ENCODE measurements around the gene LMF1. TPM values are rescaled to one million over a fixed set of nuclear protein-coding genes. Genes with fewer than 3 reads are reported as not detected.

The LMF1 gene
- total and polyA plus RNA-seq, 2 donors (not counting 1 experiment from before 2014, with no cell fraction given): 36.4 to 63.2 TPM

DNA sequence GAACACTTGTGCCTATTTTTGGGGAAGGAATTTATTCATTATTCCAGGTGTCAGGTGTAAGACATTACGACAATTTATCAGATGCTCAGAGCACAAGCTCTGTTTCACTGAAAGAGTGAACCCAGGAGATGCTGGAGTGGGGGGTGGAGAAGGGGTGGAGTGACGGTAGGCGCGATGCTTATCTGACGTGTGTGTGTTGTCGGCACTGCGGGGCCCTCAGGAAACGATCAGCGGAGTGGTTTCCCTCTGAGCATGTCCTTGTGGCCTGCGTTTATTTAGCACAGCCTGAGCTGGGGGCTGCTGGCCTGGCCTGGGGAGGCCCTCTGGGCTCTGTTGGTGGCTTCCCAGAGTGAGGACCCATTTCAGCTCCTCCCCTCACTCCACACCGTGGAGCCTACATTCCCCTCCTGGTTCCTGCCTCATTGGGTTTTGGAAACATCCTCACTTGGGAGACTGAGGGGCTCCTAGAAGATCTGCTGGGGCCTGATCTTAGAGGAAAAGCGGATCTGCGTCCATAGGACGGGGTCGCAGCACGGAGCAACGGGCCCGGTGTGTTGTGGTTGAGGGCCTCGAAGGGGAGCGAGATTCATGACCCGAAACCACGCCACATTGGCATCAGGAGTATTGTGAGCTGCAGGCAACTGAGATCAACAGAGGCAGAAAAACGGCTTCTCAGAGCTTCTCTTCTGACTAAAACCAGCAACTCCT lies 151.3 kb downstream of the LMF1 start:
- DNase-seq (no peak), ATAC-seq (ENCODE audit: low read depth) (no peak)
- H3K79me2 ChIP-seq (ENCODE audit: control insufficient read depth, insufficient read depth, low read length): no peaks in the 10 kb centered on the region
- H3K4me1 ChIP-seq (ENCODE audit: control insufficient read depth in 2 of 2, insufficient read depth in 2 of 2, low read length in 2 of 2): peaks cover 0 to 9% of the 10 kb centered on the region in 2 donors
- intact Hi-C loops (cut with micrococcal nuclease): no loop called here
- H3K27me3 ChIP-seq (replicated peaks in 1 of 4; ENCODE audit: control extremely low read depth in 1 of 4, control insufficient read depth in 3 of 4, insufficient read depth in 4 of 4, low read length in 3 of 4): peaks cover 0 to 41% (median 8%) of the 10 kb centered on the region in 4 experiments
- CTCF ChIA-PET: no interaction called here
- 4% methylated on average over 22 of the region's 23 CpGs for WGBS (ENCODE audit: insufficient coverage)
- Mint-ChIP-seq H3K4me1 (peaks cover 12% of the 10 kb centered on the region), H3K4me3 (peak overlapping the region; percentile 66), H3K27ac (no peak overlapping the region), H3K9me3 (ENCODE audit: insufficient read depth) (no peaks in the 10 kb centered on the region), H3K27me3 (peaks cover 29% of the 10 kb centered on the region)
- H3K36me3 ChIP-seq (replicated peaks in 1 of 2; ENCODE audit: control extremely low read depth in 1 of 2, control insufficient read depth in 1 of 2, extremely low read depth in 1 of 2, insufficient read depth in 2 of 2, low read length in 1 of 2): no peaks in the 10 kb centered on the region
- H3K9ac ChIP-seq (ENCODE audit: low read length): no peak overlapping the region
- no peak overlapping the region for H3K4me3 ChIP-seq (ENCODE audit: control extremely low read depth in 1 of 5, extremely low read depth in 1 of 5, insufficient read depth in 1 of 5, low read depth in 2 of 5, low read length in 4 of 5)
- no peak overlapping the region for H3K4me2 ChIP-seq (replicated peaks; ENCODE audit: low read depth, low read length, poor library complexity, severe bottlenecking)
- POLR2A ChIA-PET: no interaction called here
- no peak for TF ChIP-seq EZH2 (IDR thresholded peaks at IDR 0.05; ENCODE audit: borderline replicate concordance, insufficient read depth, low read depth, low read length, poor library complexity, severe bottlenecking)
- TF ChIP-seq, protein P1, sequence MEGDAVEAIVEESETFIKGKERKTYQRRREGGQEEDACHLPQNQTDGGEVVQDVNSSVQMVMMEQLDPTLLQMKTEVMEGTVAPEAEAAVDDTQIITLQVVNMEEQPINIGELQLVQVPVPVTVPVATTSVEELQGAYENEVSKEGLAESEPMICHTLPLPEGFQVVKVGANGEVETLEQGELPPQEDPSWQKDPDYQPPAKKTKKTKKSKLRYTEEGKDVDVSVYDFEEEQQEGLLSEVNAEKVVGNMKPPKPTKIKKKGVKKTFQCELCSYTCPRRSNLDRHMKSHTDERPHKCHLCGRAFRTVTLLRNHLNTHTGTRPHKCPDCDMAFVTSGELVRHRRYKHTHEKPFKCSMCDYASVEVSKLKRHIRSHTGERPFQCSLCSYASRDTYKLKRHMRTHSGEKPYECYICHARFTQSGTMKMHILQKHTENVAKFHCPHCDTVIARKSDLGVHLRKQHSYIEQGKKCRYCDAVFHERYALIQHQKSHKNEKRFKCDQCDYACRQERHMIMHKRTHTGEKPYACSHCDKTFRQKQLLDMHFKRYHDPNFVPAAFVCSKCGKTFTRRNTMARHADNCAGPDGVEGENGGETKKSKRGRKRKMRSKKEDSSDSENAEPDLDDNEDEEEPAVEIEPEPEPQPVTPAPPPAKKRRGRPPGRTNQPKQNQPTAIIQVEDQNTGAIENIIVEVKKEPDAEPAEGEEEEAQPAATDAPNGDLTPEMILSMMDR (IDR thresholded peaks at IDR 0.05): no peak
- H3K9me3 ChIP-seq (ENCODE audit: control extremely low read depth in 1 of 3, control insufficient read depth in 2 of 3, insufficient read depth in 1 of 3, low read length in 2 of 3): peaks cover 0 to 12% (median 0%) of the 10 kb centered on the region in 3 donors
- H4K20me1 ChIP-seq (ENCODE audit: control insufficient read depth, insufficient read depth, low read length, poor library complexity, severe bottlenecking): no peaks in the 10 kb centered on the region
- no peak overlapping the region for H3K27ac ChIP-seq (ENCODE audit: low read length in 2 of 2)
- no peak overlapping the region for H2AFZ ChIP-seq (ENCODE audit: insufficient read depth, low read depth, low read length, poor library complexity, severe bottlenecking)

DNA sequence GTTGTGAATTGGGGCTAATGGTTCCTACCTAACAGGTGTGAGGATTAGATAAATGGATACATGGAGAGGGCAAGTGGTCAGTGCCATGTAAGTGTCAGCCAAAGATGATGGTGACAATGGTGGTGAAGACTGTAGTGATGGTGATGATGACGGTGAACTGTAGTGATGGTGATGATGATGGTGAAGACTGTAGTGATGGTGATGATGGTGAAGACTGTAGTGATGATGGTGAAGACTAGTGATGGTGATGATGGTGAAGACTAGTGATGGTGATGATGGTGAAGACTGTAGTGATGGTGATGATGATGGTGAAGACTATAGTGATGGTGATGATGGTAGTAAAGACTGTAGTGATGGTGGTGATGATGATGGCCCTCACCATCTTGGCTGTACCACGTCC lies 152.2 kb downstream of the LMF1 start:
- ChIA-PET CTCF (no interaction called here), POLR2A (no interaction called here)
- 89% methylated on average over 2 of the region's 2 CpGs for WGBS (ENCODE audit: insufficient coverage)
- no peak overlapping the region for H2AFZ ChIP-seq (ENCODE audit: insufficient read depth, low read depth, low read length, poor library complexity, severe bottlenecking)
- peaks cover 0 to 17% (median 0%) of the 10 kb centered on the region in 3 donors for H3K9me3 ChIP-seq (ENCODE audit: control extremely low read depth in 1 of 3, control insufficient read depth in 2 of 3, insufficient read depth in 1 of 3, low read length in 2 of 3)
- no peak for ATAC-seq (ENCODE audit: low read depth)
- no peak overlapping the region for H3K27ac Mint-ChIP-seq
- intact Hi-C loops (cut with micrococcal nuclease): no loop called here
- peaks cover 0 to 13% of the 10 kb centered on the region in 2 donors for H3K4me1 ChIP-seq (ENCODE audit: control insufficient read depth in 2 of 2, insufficient read depth in 2 of 2, low read length in 2 of 2)
- TF ChIP-seq EZH2 (IDR thresholded peaks at IDR 0.05; ENCODE audit: borderline replicate concordance, insufficient read depth, low read depth, low read length, poor library complexity, severe bottlenecking): no peak
- TF ChIP-seq, protein P1 (IDR thresholded peaks at IDR 0.05): no peak
- H3K9me3 Mint-ChIP-seq (ENCODE audit: insufficient read depth): no peaks in the 10 kb centered on the region
- H4K20me1 ChIP-seq (ENCODE audit: control insufficient read depth, insufficient read depth, low read length, poor library complexity, severe bottlenecking): no peaks in the 10 kb centered on the region
- H3K4me1 Mint-ChIP-seq: peaks cover 15% of the 10 kb centered on the region
- no peaks in the 10 kb centered on the region for H3K79me2 ChIP-seq (ENCODE audit: control insufficient read depth, insufficient read depth, low read length)
- H3K4me2 ChIP-seq (replicated peaks; ENCODE audit: low read depth, low read length, poor library complexity, severe bottlenecking): no peak overlapping the region
- H3K27me3 Mint-ChIP-seq: peaks cover 32% of the 10 kb centered on the region
- no peak overlapping the region for H3K4me3 ChIP-seq (ENCODE audit: control extremely low read depth in 1 of 5, extremely low read depth in 1 of 5, insufficient read depth in 1 of 5, low read depth in 2 of 5, low read length in 4 of 5)
- no peak overlapping the region for H3K27ac ChIP-seq (ENCODE audit: low read length in 2 of 2)
- no peak for DNase-seq
- no peak overlapping the region for H3K9ac ChIP-seq (ENCODE audit: low read length)
- no peak overlapping the region for H3K4me3 Mint-ChIP-seq
- peaks cover 0 to 49% (median 8%) of the 10 kb centered on the region in 4 experiments for H3K27me3 ChIP-seq (replicated peaks in 1 of 4; ENCODE audit: control extremely low read depth in 1 of 4, control insufficient read depth in 3 of 4, insufficient read depth in 4 of 4, low read length in 3 of 4)
- no peaks in the 10 kb centered on the region for H3K36me3 ChIP-seq (replicated peaks in 1 of 2; ENCODE audit: control extremely low read depth in 1 of 2, control insufficient read depth in 1 of 2, extremely low read depth in 1 of 2, insufficient read depth in 2 of 2, low read length in 1 of 2)

All from B cell (primary cell).